Testis (tissue), 2 donors: Measurements from ENCODE around the gene ARL6IP4.

ENCODE experiments used
- CTCF ChIP-seq, 3 experiments: fragments of 450-650 bp in 2 of 3; fragments of 200-600 bp in 1 of 3; sonication (generic) in 1 of 3; IDR thresholded peaks; one replicate each; pipeline ENCODE4 v1.5.1; 2016 to 2019; ENCODE audit warnings: antibody characterized with exemption in 3 of 3, mild to moderate bottlenecking in 2 of 3, moderate library complexity in 1 of 3
- POLR2A ChIP-seq: fragments of 450-650 bp; IDR thresholded peaks from one replicate; pipeline ENCODE4 v1.6.1; 2017; ENCODE audit warnings: antibody characterized with exemption, mild to moderate bottlenecking, moderate library complexity

- no peak for TF ChIP-seq POLR2A
- no peak for TF ChIP-seq CTCF (IDR thresholded peaks at IDR 0.05)
These were observed 573 bp downstream of the ARL6IP4 start for GRCh38 chr12:122981036-122981471.
